Vagina (tissue), 2 donors: Measurements from ENCODE around the gene EP300.

ENCODE experiments used
- CTCF ChIP-seq, 3 experiments: fragments of 450-650 bp in 2 of 3; fragments of 200-600 bp in 1 of 3; sonication (generic) in 1 of 3; IDR thresholded peaks; one replicate each; pipeline ENCODE4 v1.5.1; 2017 to 2019; ENCODE audit warnings: antibody characterized with exemption in 3 of 3, mild to moderate bottlenecking in 2 of 3, moderate library complexity in 2 of 3
- POLR2A ChIP-seq, 2 donors: fragments of 450-650 bp; IDR thresholded peaks; one replicate each; pipeline ENCODE4 v1.6.1; 2017; ENCODE audit warnings: antibody characterized with exemption in 2 of 2, mild to moderate bottlenecking in 2 of 2, moderate library complexity in 2 of 2
- POLR2AphosphoS5 ChIP-seq, 2 donors: sonication (generic); formaldehyde crosslinking; IDR thresholded peaks; one replicate each; pipeline ENCODE4 v1.9.0; 2017; ENCODE audit warnings: antibody characterized with exemption in 2 of 2, mild to moderate bottlenecking in 2 of 2, low read depth in 1 of 2; ENCODE audit not compliant: insufficient read depth in 1 of 2

- TF ChIP-seq POLR2A (IDR thresholded peaks at IDR 0.05) (no peak), CTCF (IDR thresholded peaks at IDR 0.05) (no peak), POLR2AphosphoS5 (IDR thresholded peaks at IDR 0.05; ENCODE audit: insufficient read depth in 1 of 2, low read depth in 1 of 2) (no peak)
Observed at GRCh38 chr22:41215926-41216325, 123.5 kb downstream of the EP300 start.
